PC-3 (cell line): ENCODE measurements around the gene TMEM229A. TPM values are rescaled to one million over a fixed set of nuclear protein-coding genes. Genes with fewer than 3 reads are reported as not detected.

Experiments
- ATAC-seq: fragments of 200-7000 bp; cut with Tn5 transposase; 2 replicates; pipeline ENCODE4 v1.9.1; 2020; ENCODE audit warnings: mild to moderate bottlenecking, moderate library complexity
- BruUV-seq: library from RNA; stranded (reverse); fragments of 400-500 nt; replicated peaks from 2 replicates; lab custom pipeline; 2021; lab: Mats Ljungman, UMichigan
- CTCF ChIA-PET: fragments of 300-600 bp; sonication (Branson Sonifier 250); formaldehyde crosslinking; loops from one replicate; lab custom pipeline; 2022; ENCODE audit warnings: antibody characterized with exemption; lab: Charles Lee
- POLR2A ChIA-PET: fragments of 300-600 bp; sonication (Branson Sonifier 250); formaldehyde crosslinking; loops from one replicate; lab custom pipeline; 2022; ENCODE audit warnings: antibody characterized with exemption; ENCODE audit not compliant: unreplicated experiment; lab: Charles Lee
- DNase-seq: peaks from one replicate; pipeline ENCODE4 v3.0.0-alpha.2; 2015
- H2AFZ ChIP-seq: fragments of 300-600 bp; sonication (generic); 2 replicates; pipeline ENCODE4 v1.6.0; 2016; ENCODE audit warnings: antibody characterized with exemption, low read length
- H3F3A ChIP-seq: fragments of 300-600 bp; sonication (generic); one replicate; pipeline ENCODE4 v1.6.0; 2017; ENCODE audit warnings: antibody characterized with exemption, low read length, control low read depth, mild to moderate bottlenecking; ENCODE audit not compliant: unreplicated experiment
- H3K27ac ChIP-seq: fragments of 300-600 bp; sonication (generic); 2 replicates; pipeline ENCODE4 v1.5.1; 2016; ENCODE audit warnings: mild to moderate bottlenecking, low read length
- H3K27me3 ChIP-seq: fragments of 300-600 bp; sonication (generic); 2 replicates; pipeline ENCODE4 v1.6.1; 2016; ENCODE audit warnings: low read length, mixed read lengths
- H3K36me3 ChIP-seq: fragments of 300-600 bp; sonication (generic); 2 replicates; pipeline ENCODE4 v1.6.1; 2016; ENCODE audit warnings: low read depth, mixed run types, low read length, mixed read lengths
- H3K4me1 ChIP-seq: fragments of 300-600 bp; sonication (generic); 2 replicates; pipeline ENCODE4 v1.5.1; 2016; ENCODE audit warnings: low read length; ENCODE audit not compliant: insufficient read depth
- H3K4me2 ChIP-seq: fragments of 300-600 bp; sonication (generic); 2 replicates; pipeline ENCODE4 v1.6.0; 2016; ENCODE audit warnings: low read length
- H3K4me3 ChIP-seq: fragments of 300-600 bp; sonication (generic); 2 replicates; pipeline ENCODE4 v1.5.1; 2016; ENCODE audit warnings: mild to moderate bottlenecking, low read length, mixed read lengths
- H3K79me2 ChIP-seq: fragments of 300-600 bp; sonication (generic); 2 replicates; pipeline ENCODE4 v1.6.1; 2017; ENCODE audit warnings: low read length, mixed read lengths
- H3K9ac ChIP-seq: fragments of 300-600 bp; sonication (generic); 2 replicates; pipeline ENCODE4 v1.6.0; 2016; ENCODE audit warnings: mild to moderate bottlenecking, low read length
- H3K9me2 ChIP-seq: fragments of 300-600 bp; sonication (generic); replicated peaks from 2 replicates; pipeline ENCODE4 v1.6.1; 2016; ENCODE audit warnings: mixed run types, low read length, mixed read lengths
- H3K9me3 ChIP-seq: fragments of 300-600 bp; sonication (generic); 2 replicates; pipeline ENCODE4 v1.6.1; 2016; ENCODE audit warnings: low read length, mixed read lengths
- H4K20me1 ChIP-seq: fragments of 300-600 bp; sonication (generic); 2 replicates; pipeline ENCODE4 v1.6.1; 2016; ENCODE audit warnings: low read length, mixed read lengths
- CTCF ChIP-seq: fragments of 300-600 bp; sonication (generic); conservative IDR thresholded peaks from 2 replicates; pipeline ENCODE4 v1.5.1; 2017; ENCODE audit warnings: antibody characterized with exemption, low read depth, mild to moderate bottlenecking, low read length
- EZH2 ChIP-seq: fragments of 300-600 bp; sonication (generic); IDR thresholded peaks from one replicate; pipeline ENCODE4 v1.6.1; 2017; ENCODE audit warnings: antibody characterized with exemption, mild to moderate bottlenecking, low read length; ENCODE audit not compliant: unreplicated experiment
- EZH2phosphoT487 ChIP-seq: fragments of 300-600 bp; sonication (generic); IDR thresholded peaks from 2 replicates; pipeline ENCODE4 v1.6.1; 2018; ENCODE audit warnings: mild to moderate bottlenecking, antibody characterized with exemption, low read length, borderline replicate concordance
- intact Hi-C: fragments of 100-400 bp; cut with micrococcal nuclease; formaldehyde crosslinking; loops from 2 replicates; pipeline ENCODE4 v1.9.0; 2023
- total RNA-seq: library from RNA; depleted of rRNA; stranded (reverse); fragments of >200 nt; gene quantifications from 2 replicates; pipeline ENCODE4 v1.2.3, GENCODE V29; 2014

Gene TMEM229A
- total RNA-seq, 1 experiment from 2014 or later: not detected

GRCh38 chr7:124020060-124020459 lies 12.8 kb downstream of the TMEM229A start:
- H3K27ac ChIP-seq: no peak overlapping the region
- H4K20me1 ChIP-seq: no peaks in the 10 kb centered on the region
- H3K9me2 ChIP-seq: no peaks in the 10 kb centered on the region
- CTCF ChIA-PET: no interaction called here
- DNase-seq: no peak
- POLR2A ChIA-PET: no interaction called here
- ATAC-seq: no peak
- H2AFZ ChIP-seq: no peak overlapping the region
- no peaks in the 10 kb centered on the region for H3K9me3 ChIP-seq
- H3K9ac ChIP-seq: no peak overlapping the region
- no peak for TF ChIP-seq CTCF
- no peak for TF ChIP-seq EZH2
- no peak overlapping the region for H3K4me3 ChIP-seq
- no peaks in the 10 kb centered on the region for H3K4me1 ChIP-seq
- no TSS peak for BruUV-seq
- intact Hi-C loops: no loop called here
- H3K36me3 ChIP-seq: no peaks in the 10 kb centered on the region
- H3K27me3 ChIP-seq: peaks cover 4% of the 10 kb centered on the region; the same call in 1 of the 2 replicates
- H3K4me2 ChIP-seq: no peak overlapping the region
- no peaks in the 10 kb centered on the region for H3F3A ChIP-seq
- H3K79me2 ChIP-seq: no peaks in the 10 kb centered on the region

- H3K4me2 ChIP-seq: no peak overlapping the region
- no peak overlapping the region for H2AFZ ChIP-seq
- no peaks in the 10 kb centered on the region for H3K9me2 ChIP-seq
- no peaks in the 10 kb centered on the region for H3K4me1 ChIP-seq
- ChIA-PET CTCF (no interaction called here), POLR2A (no interaction called here)
- H3F3A ChIP-seq: no peaks in the 10 kb centered on the region
- no peak overlapping the region for H3K27ac ChIP-seq
- H3K27me3 ChIP-seq: peaks cover 6% of the 10 kb centered on the region; the same call in 1 of the 2 replicates
- H3K79me2 ChIP-seq: no peaks in the 10 kb centered on the region
- H4K20me1 ChIP-seq: no peaks in the 10 kb centered on the region
- intact Hi-C loops: no loop called here
- H3K4me3 ChIP-seq: no peak overlapping the region
- no peak for ATAC-seq
- no peak for TF ChIP-seq EZH2phosphoT487
- no peak for TF ChIP-seq EZH2
- TF ChIP-seq CTCF: no peak
- no peak overlapping the region for H3K9ac ChIP-seq
- no peak for DNase-seq
- H3K9me3 ChIP-seq: no peaks in the 10 kb centered on the region
- H3K36me3 ChIP-seq: no peaks in the 10 kb centered on the region
- no TSS peak for BruUV-seq
These were observed 19.6 kb downstream of the TMEM229A start for GRCh38 chr7:124013306-124013705.

- Histone ChIP-seq H3K9me3 (no peaks in the 10 kb centered on the region), H3K36me3 (no peaks in the 10 kb centered on the region), H4K20me1 (no peaks in the 10 kb centered on the region), H3K27me3 (peaks cover 6% of the 10 kb centered on the region; the same call in 1 of the 2 replicates), H3K27ac (no peak overlapping the region), H3K4me3 (no peak overlapping the region), H3K4me2 (no peak overlapping the region), H3K4me1 (no peaks in the 10 kb centered on the region), H3K79me2 (no peaks in the 10 kb centered on the region), H3F3A (no peaks in the 10 kb centered on the region), H3K9me2 (no peaks in the 10 kb centered on the region), H3K9ac (no peak overlapping the region), H2AFZ (no peak overlapping the region)
- DNase-seq (no peak), ATAC-seq (no peak)
- POLR2A ChIA-PET: no interaction called here
- BruUV-seq: no TSS peak
- CTCF ChIA-PET: no interaction called here
- TF ChIP-seq EZH2: no peak
- no peak for TF ChIP-seq EZH2phosphoT487
- no peak for TF ChIP-seq CTCF
- intact Hi-C loops: no loop called here
These were observed 20.0 kb downstream of the TMEM229A start for GRCh38 chr7:124012864-124013263.
